ENCODE measurements around the gene MAMDC4. TPM values are rescaled to one million over a fixed set of nuclear protein-coding genes. Genes with fewer than 3 reads are reported as not detected.

MAMDC4 gene
- total and polyA plus RNA-seq, 2 of the 13 experiments (the other 11 are each of a cell fraction or from before 2014, with no cell fraction given) = 6.0 to 6.8 TPM

DNA sequence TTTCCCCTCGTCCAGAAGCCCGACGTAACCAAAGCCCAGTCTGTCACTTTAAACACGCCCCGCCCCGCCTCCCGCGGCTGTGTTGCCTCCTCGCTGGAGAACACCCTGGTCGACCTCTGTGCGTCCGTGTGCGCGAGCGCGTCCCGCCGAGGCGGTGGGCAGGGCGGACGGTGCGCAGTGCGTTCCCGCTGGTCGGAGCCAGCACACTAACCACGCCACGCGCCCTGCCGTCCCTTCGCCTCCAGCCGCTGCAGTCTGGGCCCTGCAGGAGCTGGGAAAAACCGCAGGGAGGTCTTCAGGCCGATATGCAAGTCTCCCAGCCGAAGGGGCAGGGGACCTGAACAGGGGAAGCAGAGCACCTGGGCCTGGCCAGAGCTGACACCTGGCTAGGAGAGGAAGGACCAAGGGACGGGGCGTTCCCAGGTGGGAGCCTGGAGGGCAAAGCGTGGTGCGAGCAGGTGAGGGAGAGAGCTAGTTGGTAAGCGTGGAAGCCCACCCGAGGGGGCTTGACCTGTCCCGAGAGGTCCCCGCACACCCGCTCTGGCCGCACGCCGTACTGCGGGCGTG is 4.2 kb upstream of the MAMDC4 start (continued):
- TF ChIP-seq, protein P1, sequence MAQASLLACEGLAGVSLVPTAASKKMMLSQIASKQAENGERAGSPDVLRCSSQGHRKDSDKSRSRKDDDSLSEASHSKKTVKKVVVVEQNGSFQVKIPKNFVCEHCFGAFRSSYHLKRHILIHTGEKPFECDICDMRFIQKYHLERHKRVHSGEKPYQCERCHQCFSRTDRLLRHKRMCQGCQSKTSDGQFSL (CRISPR knock-in tag; IDR thresholded peaks at IDR 0.05) = 0 out of 2 replicates have a peak, but pooled peaks have one; percentile 34
- TF ChIP-seq ZNF776 (CRISPR knock-in tag; IDR thresholded peaks at IDR 0.05) (peak; percentile 57), MAFK (conservative IDR thresholded peaks at IDR 0.05 in 1 of 2, IDR thresholded peaks at IDR 0.05 in 1 of 2; ENCODE audit: low read length in 2 of 2) (no peak), NCOR1 (IDR thresholded peaks at IDR 0.05; ENCODE audit: borderline replicate concordance, low read length) (no peak), YEATS4 (CRISPR knock-in tag; IDR thresholded peaks at IDR 0.05; ENCODE audit: borderline replicate concordance) (peak; percentile 65; the same call in 1 of the 2 replicates), PHF20 (CRISPR knock-in tag; IDR thresholded peaks at IDR 0.05) (peak; percentile 16; the same call in 1 of the 2 replicates), SMAD1 (CRISPR knock-in tag; IDR thresholded peaks at IDR 0.05; ENCODE audit: borderline replicate concordance, low read depth) (no peak; the same call in 1 of the 2 replicates), NR2F1 (CRISPR knock-in tag; IDR thresholded peaks at IDR 0.05) (no peak), CENPT (CRISPR knock-in tag; IDR thresholded peaks at IDR 0.05; ENCODE audit: low read depth) (0 out of 2 replicates have a peak, but pooled peaks have one; percentile 83), KMT2B (CRISPR knock-in tag; IDR thresholded peaks at IDR 0.05) (no peak), ARNT (IDR thresholded peaks at IDR 0.05) (no peak), SAP130 (CRISPR knock-in tag; IDR thresholded peaks at IDR 0.05; ENCODE audit: low read depth) (peak; percentile 68), U2AF2 (IDR thresholded peaks at IDR 0.05; ENCODE audit: low read depth, low read length) (no peak), BRCA1 (CRISPR knock-in tag; IDR thresholded peaks at IDR 0.05) (no peak), MLLT10 (CRISPR knock-in tag; IDR thresholded peaks at IDR 0.05) (no peak), ZNF501 (CRISPR knock-in tag; IDR thresholded peaks at IDR 0.05) (peak; percentile 84; the same call in 1 of the 2 replicates), IRX3 (CRISPR knock-in tag; IDR thresholded peaks at IDR 0.05; ENCODE audit: borderline replicate concordance, low read depth) (peak; percentile 73; the same call in 1 of the 2 replicates), ZNF672 (CRISPR knock-in tag; IDR thresholded peaks at IDR 0.05) (0 out of 2 replicates have a peak, but pooled peaks have one; percentile 73), MED1 (CRISPR knock-in tag; IDR thresholded peaks at IDR 0.05) (no peak), SPEN (CRISPR knock-in tag; IDR thresholded peaks at IDR 0.05; ENCODE audit: low read depth) (no peak), ZNF367 (CRISPR knock-in tag; IDR thresholded peaks at IDR 0.05; ENCODE audit: borderline replicate concordance) (no peak)
- TF ChIP-seq, protein P2, sequence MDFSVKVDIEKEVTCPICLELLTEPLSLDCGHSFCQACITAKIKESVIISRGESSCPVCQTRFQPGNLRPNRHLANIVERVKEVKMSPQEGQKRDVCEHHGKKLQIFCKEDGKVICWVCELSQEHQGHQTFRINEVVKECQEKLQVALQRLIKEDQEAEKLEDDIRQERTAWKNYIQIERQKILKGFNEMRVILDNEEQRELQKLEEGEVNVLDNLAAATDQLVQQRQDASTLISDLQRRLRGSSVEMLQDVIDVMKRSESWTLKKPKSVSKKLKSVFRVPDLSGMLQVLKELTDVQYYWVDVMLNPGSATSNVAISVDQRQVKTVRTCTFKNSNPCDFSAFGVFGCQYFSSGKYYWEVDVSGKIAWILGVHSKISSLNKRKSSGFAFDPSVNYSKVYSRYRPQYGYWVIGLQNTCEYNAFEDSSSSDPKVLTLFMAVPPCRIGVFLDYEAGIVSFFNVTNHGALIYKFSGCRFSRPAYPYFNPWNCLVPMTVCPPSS (IDR thresholded peaks at IDR 0.05) = no peak
- TF ChIP-seq, protein P3, sequence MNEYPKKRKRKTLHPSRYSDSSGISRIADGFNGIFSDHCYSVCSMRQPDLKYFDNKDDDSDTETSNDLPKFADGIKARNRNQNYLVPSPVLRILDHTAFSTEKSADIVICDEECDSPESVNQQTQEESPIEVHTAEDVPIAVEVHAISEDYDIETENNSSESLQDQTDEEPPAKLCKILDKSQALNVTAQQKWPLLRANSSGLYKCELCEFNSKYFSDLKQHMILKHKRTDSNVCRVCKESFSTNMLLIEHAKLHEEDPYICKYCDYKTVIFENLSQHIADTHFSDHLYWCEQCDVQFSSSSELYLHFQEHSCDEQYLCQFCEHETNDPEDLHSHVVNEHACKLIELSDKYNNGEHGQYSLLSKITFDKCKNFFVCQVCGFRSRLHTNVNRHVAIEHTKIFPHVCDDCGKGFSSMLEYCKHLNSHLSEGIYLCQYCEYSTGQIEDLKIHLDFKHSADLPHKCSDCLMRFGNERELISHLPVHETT (CRISPR knock-in tag; conservative IDR thresholded peaks at IDR 0.05) = peak; percentile 52; the same call in 1 of the 2 replicates
- TF ChIP-seq, protein P4, sequence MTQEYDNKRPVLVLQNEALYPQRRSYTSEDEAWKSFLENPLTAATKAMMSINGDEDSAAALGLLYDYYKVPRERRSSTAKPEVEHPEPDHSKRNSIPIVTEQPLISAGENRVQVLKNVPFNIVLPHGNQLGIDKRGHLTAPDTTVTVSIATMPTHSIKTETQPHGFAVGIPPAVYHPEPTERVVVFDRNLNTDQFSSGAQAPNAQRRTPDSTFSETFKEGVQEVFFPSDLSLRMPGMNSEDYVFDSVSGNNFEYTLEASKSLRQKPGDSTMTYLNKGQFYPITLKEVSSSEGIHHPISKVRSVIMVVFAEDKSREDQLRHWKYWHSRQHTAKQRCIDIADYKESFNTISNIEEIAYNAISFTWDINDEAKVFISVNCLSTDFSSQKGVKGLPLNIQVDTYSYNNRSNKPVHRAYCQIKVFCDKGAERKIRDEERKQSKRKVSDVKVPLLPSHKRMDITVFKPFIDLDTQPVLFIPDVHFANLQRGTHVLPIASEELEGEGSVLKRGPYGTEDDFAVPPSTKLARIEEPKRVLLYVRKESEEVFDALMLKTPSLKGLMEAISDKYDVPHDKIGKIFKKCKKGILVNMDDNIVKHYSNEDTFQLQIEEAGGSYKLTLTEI (CRISPR knock-in tag; conservative IDR thresholded peaks at IDR 0.05) = no peak
- TF ChIP-seq, protein P5, sequence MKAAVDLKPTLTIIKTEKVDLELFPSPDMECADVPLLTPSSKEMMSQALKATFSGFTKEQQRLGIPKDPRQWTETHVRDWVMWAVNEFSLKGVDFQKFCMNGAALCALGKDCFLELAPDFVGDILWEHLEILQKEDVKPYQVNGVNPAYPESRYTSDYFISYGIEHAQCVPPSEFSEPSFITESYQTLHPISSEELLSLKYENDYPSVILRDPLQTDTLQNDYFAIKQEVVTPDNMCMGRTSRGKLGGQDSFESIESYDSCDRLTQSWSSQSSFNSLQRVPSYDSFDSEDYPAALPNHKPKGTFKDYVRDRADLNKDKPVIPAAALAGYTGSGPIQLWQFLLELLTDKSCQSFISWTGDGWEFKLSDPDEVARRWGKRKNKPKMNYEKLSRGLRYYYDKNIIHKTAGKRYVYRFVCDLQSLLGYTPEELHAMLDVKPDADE (CRISPR knock-in tag; IDR thresholded peaks at IDR 0.05) = no peak
